Kidney (tissue), 14 donors: Measurements from ENCODE around the gene NTN4. TPM values are rescaled to one million over a fixed set of nuclear protein-coding genes. Genes with fewer than 3 reads are reported as not detected.

Experiments used
- DNase-seq, 5 donors: peaks; one replicate each; pipeline ENCODE4 v3.0.0-alpha.2; 2013 to 2020
- FAIRE-seq: peaks from 2 replicates; lab custom pipeline; 2012; peaks lifted over from hg19 to GRCh38; lab: Jason Lieb, UNC
- H3K27ac ChIP-seq, 2 donors: one replicate each; pipeline ENCODE4 v1.7.0; 2013; ENCODE audit warnings: low read depth in 2 of 2, low read length in 2 of 2, inconsistent platforms in 1 of 2
- H3K27me3 ChIP-seq: one replicate; pipeline ENCODE4 v1.7.1; 2013; ENCODE audit warnings: low read length, inconsistent platforms; ENCODE audit not compliant: control insufficient read depth, insufficient read depth
- H3K36me3 ChIP-seq, 3 donors: one replicate each; pipeline versions ENCODE4 v1.7.0 to v1.7.1; 2013; ENCODE audit warnings: low read length in 3 of 3, control low read depth in 1 of 3, inconsistent platforms in 1 of 3; ENCODE audit not compliant: insufficient read depth in 3 of 3, control insufficient read depth in 2 of 3
- H3K4me1 ChIP-seq, 3 donors: one replicate each; pipeline versions ENCODE4 v1.7.0 to v1.7.1; 2013; ENCODE audit warnings: low read length in 3 of 3, inconsistent platforms in 1 of 3, low read depth in 1 of 3; ENCODE audit not compliant: control insufficient read depth in 2 of 3, insufficient read depth in 2 of 3
- H3K4me3 ChIP-seq, 3 donors: one replicate each; pipeline versions ENCODE4 v1.7.0 to v1.8.1; 2013; ENCODE audit warnings: low read length in 3 of 3, control low read depth in 1 of 3, inconsistent platforms in 1 of 3
- H3K9ac ChIP-seq, 3 donors: one replicate each; pipeline versions ENCODE4 v1.7.0 to v1.7.1; 2013; ENCODE audit warnings: low read length in 3 of 3, control low read depth in 1 of 3, inconsistent platforms in 1 of 3
- H3K9me3 ChIP-seq, 3 donors: one replicate each; pipeline versions ENCODE4 v1.7.0 to v1.7.1; 2013; ENCODE audit warnings: low read length in 3 of 3, control low read depth in 1 of 3, inconsistent platforms in 1 of 3; ENCODE audit not compliant: control insufficient read depth in 2 of 3, insufficient read depth in 1 of 3
- intact Hi-C: fragments of 100-400 bp; cut with DNase I; formaldehyde crosslinking; loops from one replicate; pipeline ENCODE4 v1.11.1; 2022
- polyA plus RNA-seq: library from polyadenylated mRNA; stranded (reverse); fragments of 350-450 nt; fragmentation: Illumina TruSeq; extraction: RNeasy Lipid Tissue Mini Kit (QIAGEN cat#74804); gene quantifications from one replicate; pipeline ENCODE4 v1.2.3, GENCODE V29; 2014; ENCODE audit warnings: low read depth, low replicate concordance; ENCODE audit not compliant: insufficient read depth
- total RNA-seq: library from RNA; stranded (reverse); fragmentation: NEBNext Ultra II Directional; extraction: Animal tissue kit (Norgen Biotek cat#: 25700); gene quantifications from one replicate; pipeline ENCODE4 v1.2.1, GENCODE V29; 2021
- TF ChIP-seq, protein P1 (sequence below): IDR thresholded peaks from 3 replicates; pipeline ENCODE4 v1.5.1; 2012; ENCODE audit warnings: mild to moderate bottlenecking, moderate library complexity, borderline replicate concordance; ENCODE audit not compliant: insufficient read depth; ENCODE audit errors: extremely low read depth
- donor health status: control.
- donor health status: control.
- donor health status: control.
- donor health status: control.
- donor health status: control.
- donor health status: DM: yes; HTN: yes; CAD: no.
- donor health status: Normal renal cell carcinoma (clear cell type).

Gene NTN4
- total and polyA plus RNA-seq, 2 donors from 2014 or later: 71.0 to 83.2 TPM

- intact Hi-C loops: no loop called here
- H3K27ac ChIP-seq: no peak overlapping the region
- no peak for FAIRE-seq
- H3K9ac ChIP-seq: no peak overlapping the region
- H3K27me3 ChIP-seq: no peaks in the 10 kb centered on the region
- H3K36me3 ChIP-seq: no peaks in the 10 kb centered on the region
- no peaks in the 10 kb centered on the region for H3K9me3 ChIP-seq
- peaks cover 0 to 7% (median 2%) of the 10 kb centered on the region in 3 donors for H3K4me1 ChIP-seq
- TF ChIP-seq, protein P1, sequence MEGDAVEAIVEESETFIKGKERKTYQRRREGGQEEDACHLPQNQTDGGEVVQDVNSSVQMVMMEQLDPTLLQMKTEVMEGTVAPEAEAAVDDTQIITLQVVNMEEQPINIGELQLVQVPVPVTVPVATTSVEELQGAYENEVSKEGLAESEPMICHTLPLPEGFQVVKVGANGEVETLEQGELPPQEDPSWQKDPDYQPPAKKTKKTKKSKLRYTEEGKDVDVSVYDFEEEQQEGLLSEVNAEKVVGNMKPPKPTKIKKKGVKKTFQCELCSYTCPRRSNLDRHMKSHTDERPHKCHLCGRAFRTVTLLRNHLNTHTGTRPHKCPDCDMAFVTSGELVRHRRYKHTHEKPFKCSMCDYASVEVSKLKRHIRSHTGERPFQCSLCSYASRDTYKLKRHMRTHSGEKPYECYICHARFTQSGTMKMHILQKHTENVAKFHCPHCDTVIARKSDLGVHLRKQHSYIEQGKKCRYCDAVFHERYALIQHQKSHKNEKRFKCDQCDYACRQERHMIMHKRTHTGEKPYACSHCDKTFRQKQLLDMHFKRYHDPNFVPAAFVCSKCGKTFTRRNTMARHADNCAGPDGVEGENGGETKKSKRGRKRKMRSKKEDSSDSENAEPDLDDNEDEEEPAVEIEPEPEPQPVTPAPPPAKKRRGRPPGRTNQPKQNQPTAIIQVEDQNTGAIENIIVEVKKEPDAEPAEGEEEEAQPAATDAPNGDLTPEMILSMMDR: no peak
- H3K4me3 ChIP-seq: no peak overlapping the region
- no peak for DNase-seq
Observed at GRCh38 chr12:95641299-95641952, 149.1 kb downstream of the NTN4 start.

- TF ChIP-seq, protein P1: no peak
- H3K27ac ChIP-seq: no peak overlapping the region
Observed at GRCh38 chr12:95640516-95640915, 150.0 kb downstream of the NTN4 start.

GRCh38 chr12:95637471-95638155 lies 153.0 kb downstream of the NTN4 start:
- Histone ChIP-seq H3K9me3 (no peaks in the 10 kb centered on the region), H3K4me1 (peaks cover 0 to 31% (median 20%) of the 10 kb centered on the region in 3 donors), H3K36me3 (no peaks in the 10 kb centered on the region), H3K27me3 (no peaks in the 10 kb centered on the region), H3K27ac (no peak overlapping the region), H3K4me3 (no peak overlapping the region), H3K9ac (no peak overlapping the region)
- DNase-seq: peak in 1 of 5 donors; percentile 45
- TF ChIP-seq, protein P1: no peak
- no peak for FAIRE-seq
- intact Hi-C loops: no loop called here

More at GRCh38 chr12:95640516-95640915, 150.0 kb downstream of the NTN4 start:
- H3K4me1 ChIP-seq: peaks cover 0 to 8% (median 4%) of the 10 kb centered on the region in 3 donors
- H3K9ac ChIP-seq: no peak overlapping the region
- FAIRE-seq: no peak
- H3K27me3 ChIP-seq: no peaks in the 10 kb centered on the region
- no peak for DNase-seq
- H3K9me3 ChIP-seq: no peaks in the 10 kb centered on the region
- intact Hi-C loops: no loop called here
- H3K4me3 ChIP-seq: no peak overlapping the region
- H3K36me3 ChIP-seq: no peaks in the 10 kb centered on the region
